Lower leg skin (tissue), 4 donors: ENCODE results near the gene PLA2G2D. TPM values are rescaled to one million over a fixed set of nuclear protein-coding genes. Genes with fewer than 3 reads are reported as not detected.

Experiments used
- DNase-seq, 2 donors: peaks; one replicate each; pipeline ENCODE4 v3.0.0-alpha.2; 2019; ENCODE audit warnings: low spot score in 2 of 2
- H3K4me3 ChIP-seq: fragments of 200-600 bp; sonication (generic); 2 replicates; pipeline ENCODE4 v1.5.1; 2017; ENCODE audit warnings: mild to moderate bottlenecking, low read depth; ENCODE audit not compliant: poor library complexity, severe bottlenecking
- CTCF ChIP-seq, 3 donors: fragments of 450-650 bp; IDR thresholded peaks; one replicate each; pipeline ENCODE4 v1.5.1; 2016; ENCODE audit warnings: antibody characterized with exemption in 3 of 3, mild to moderate bottlenecking in 3 of 3, moderate library complexity in 2 of 3
- POLR2A ChIP-seq, 2 donors: fragments of 450-650 bp; IDR thresholded peaks; one replicate each; pipeline ENCODE4 v1.6.1; 2016 to 2017; ENCODE audit warnings: antibody characterized with exemption in 2 of 2, mild to moderate bottlenecking in 1 of 2, moderate library complexity in 1 of 2
- WGBS, 2 donors: methylation state at CpG; one replicate each; pipeline ENCODE4 v1.1.5; 2018; 5-methylcytosine and 5-hydroxymethylcytosine counted together
- intact Hi-C: fragments of 100-400 bp; cut with DNase I; formaldehyde crosslinking; loops from one replicate; pipeline ENCODE4 v1.15.0; 2023; ENCODE audit warnings: low total_unique reads
- total RNA-seq, 4 donors: library from RNA; depleted of rRNA; stranded (reverse); fragments of >200 nt; gene quantifications; one replicate each; pipeline ENCODE4 v1.1.0, GENCODE V29; 2016

The PLA2G2D gene
- total RNA-seq, 4 donors from 2014 or later = not detected

GRCh38 chr1:20141466-20141865 lies 22.1 kb upstream of the PLA2G2D start:
- intact Hi-C loops = no loop called here
- 90 to 92% methylated on average over 7 of the region's 7 CpGs for WGBS, 2 donors
- DNase-seq = no peak
- TF ChIP-seq CTCF (IDR thresholded peaks at IDR 0.05) (no peak), POLR2A (IDR thresholded peaks at IDR 0.05) (no peak)
- H3K4me3 ChIP-seq = no peak overlapping the region

- TF ChIP-seq POLR2A (IDR thresholded peaks at IDR 0.05) = no peak
- no peak for TF ChIP-seq CTCF (IDR thresholded peaks at IDR 0.05)
- 89% methylated on average over 9 of the region's 9 CpGs for WGBS, 2 donors
- DNase-seq = no peak
- H3K4me3 ChIP-seq = no peak overlapping the region
- intact Hi-C loops = no loop called here
Measured at GRCh38 chr1:20141001-20141400, 21.7 kb upstream of the PLA2G2D start.

- intact Hi-C loops = no loop called here
- no peak for TF ChIP-seq POLR2A (IDR thresholded peaks at IDR 0.05)
- TF ChIP-seq CTCF (IDR thresholded peaks at IDR 0.05) = no peak
- no peak for DNase-seq
- 85 to 86% methylated on average over 10 to 13 of the region's 13 CpGs for WGBS, 2 donors
- no peak overlapping the region for H3K4me3 ChIP-seq
Measured at GRCh38 chr1:20139776-20140612, 20.7 kb upstream of the PLA2G2D start.

- DNase-seq = no peak
- intact Hi-C loops = no loop called here
- H3K4me3 ChIP-seq = no peak within 1 kb of the TSS
- TF ChIP-seq POLR2A (IDR thresholded peaks at IDR 0.05) = no peak
- no peak for TF ChIP-seq CTCF (IDR thresholded peaks at IDR 0.05)
- WGBS, 2 donors = 89 to 90% methylated on average over 9 of the region's 9 CpGs
Measured at GRCh38 chr1:20138961-20139550, 19.7 kb upstream of the PLA2G2D start, which contains the start of gene PLA2G2F. Gene PLA2G2F, plus strand, starts transcription at chr1:20139323. Its CDS starts 105 bp downstream, at chr1:20139428.

GRCh38 chr1:20138346-20138745 lies 19.0 kb upstream of the PLA2G2D start:
- intact Hi-C loops = no loop called here
- DNase-seq = no peak
- TF ChIP-seq POLR2A (IDR thresholded peaks at IDR 0.05) = no peak
- no peak for TF ChIP-seq CTCF (IDR thresholded peaks at IDR 0.05)
- WGBS, 2 donors = 80 to 92% methylated on average over 6 of the region's 6 CpGs
- no peak overlapping the region for H3K4me3 ChIP-seq
